ENCODE results near the gene CCDC15. TPM values are rescaled to one million over a fixed set of nuclear protein-coding genes. Genes with fewer than 3 reads are reported as not detected.

CCDC15 gene
- total RNA-seq, 1 experiment from 2014 or later, result 4.0 TPM

DNA sequence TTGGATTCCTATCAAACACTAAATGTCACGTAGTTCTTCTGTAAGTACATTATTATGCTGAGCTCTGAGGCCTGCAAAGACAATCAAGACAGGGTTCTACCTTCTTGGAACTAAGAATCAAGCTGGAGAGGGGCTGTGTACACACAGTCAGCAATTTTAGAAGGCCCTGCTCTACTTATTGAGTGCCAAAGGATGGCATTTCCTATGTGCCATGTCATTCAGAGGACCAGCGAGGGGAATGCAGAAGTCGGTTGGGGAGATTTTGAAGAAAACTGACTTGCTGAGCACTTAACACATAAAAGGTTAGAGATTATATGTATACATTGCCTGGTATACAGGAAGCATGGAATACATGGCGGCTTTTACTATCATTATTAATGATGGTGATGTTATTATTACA lies 114.4 kb downstream of the CCDC15 start:
- CTCF ChIA-PET, result no interaction called here
- POLR2A ChIA-PET, result no interaction called here

GRCh38 chr11:125069008-125069407 lies 115.0 kb downstream of the CCDC15 start:
- no peak overlapping the region for H3K27ac Mint-ChIP-seq (ENCODE audit: unreplicated experiment)
- ChIA-PET POLR2A (no interaction called here), CTCF (no interaction called here)
- Histone ChIP-seq H3K9me3 (no peaks in the 10 kb centered on the region), H3K4me1 (peaks cover 38% of the 10 kb centered on the region), H3K4me3 (ENCODE audit: low read depth, low read length) (no peak overlapping the region), H3K27me3 (replicated peaks; ENCODE audit: control insufficient read depth, insufficient read depth, low read length) (no peaks in the 10 kb centered on the region), H3K36me3 (ENCODE audit: control insufficient read depth, insufficient read depth, low read length) (no peaks in the 10 kb centered on the region)
- TF ChIP-seq, protein P1, sequence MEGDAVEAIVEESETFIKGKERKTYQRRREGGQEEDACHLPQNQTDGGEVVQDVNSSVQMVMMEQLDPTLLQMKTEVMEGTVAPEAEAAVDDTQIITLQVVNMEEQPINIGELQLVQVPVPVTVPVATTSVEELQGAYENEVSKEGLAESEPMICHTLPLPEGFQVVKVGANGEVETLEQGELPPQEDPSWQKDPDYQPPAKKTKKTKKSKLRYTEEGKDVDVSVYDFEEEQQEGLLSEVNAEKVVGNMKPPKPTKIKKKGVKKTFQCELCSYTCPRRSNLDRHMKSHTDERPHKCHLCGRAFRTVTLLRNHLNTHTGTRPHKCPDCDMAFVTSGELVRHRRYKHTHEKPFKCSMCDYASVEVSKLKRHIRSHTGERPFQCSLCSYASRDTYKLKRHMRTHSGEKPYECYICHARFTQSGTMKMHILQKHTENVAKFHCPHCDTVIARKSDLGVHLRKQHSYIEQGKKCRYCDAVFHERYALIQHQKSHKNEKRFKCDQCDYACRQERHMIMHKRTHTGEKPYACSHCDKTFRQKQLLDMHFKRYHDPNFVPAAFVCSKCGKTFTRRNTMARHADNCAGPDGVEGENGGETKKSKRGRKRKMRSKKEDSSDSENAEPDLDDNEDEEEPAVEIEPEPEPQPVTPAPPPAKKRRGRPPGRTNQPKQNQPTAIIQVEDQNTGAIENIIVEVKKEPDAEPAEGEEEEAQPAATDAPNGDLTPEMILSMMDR (IDR thresholded peaks at IDR 0.05; ENCODE audit: insufficient read depth in 1 of 2, low read depth in 1 of 2, low read length in 1 of 2, severe bottlenecking in 1 of 2, unreplicated experiment in 1 of 2), result no peak
- intact Hi-C loops (cut with micrococcal nuclease; ENCODE audit: unreplicated experiment), result no loop called here
- H3K27me3 Mint-ChIP-seq (ENCODE audit: insufficient read depth, unreplicated experiment), result peaks cover 3% of the 10 kb centered on the region
- DNase-seq, result no peak
- H3K36me3 Mint-ChIP-seq (ENCODE audit: insufficient read depth, unreplicated experiment), result peaks cover 6% of the 10 kb centered on the region
- BruUV-seq (replicated peaks), result no TSS peak
- no peaks in the 10 kb centered on the region for H3K9me3 Mint-ChIP-seq (ENCODE audit: unreplicated experiment)
- no peak overlapping the region for H3K4me3 Mint-ChIP-seq (ENCODE audit: unreplicated experiment)
- H3K4me1 Mint-ChIP-seq (ENCODE audit: low read depth, unreplicated experiment), result peaks cover 38% of the 10 kb centered on the region

More for the DNA sequence above, 114.4 kb downstream of the CCDC15 start:
- BruUV-seq (replicated peaks), result no TSS peak
- intact Hi-C loops (cut with micrococcal nuclease; ENCODE audit: unreplicated experiment), result no loop called here
- H3K9me3 Mint-ChIP-seq (ENCODE audit: unreplicated experiment), result no peaks in the 10 kb centered on the region
- peaks cover 3% of the 10 kb centered on the region for H3K27me3 Mint-ChIP-seq (ENCODE audit: insufficient read depth, unreplicated experiment)
- H3K4me1 Mint-ChIP-seq (ENCODE audit: low read depth, unreplicated experiment), result peaks cover 36% of the 10 kb centered on the region
- peaks cover 6% of the 10 kb centered on the region for H3K36me3 Mint-ChIP-seq (ENCODE audit: insufficient read depth, unreplicated experiment)
- TF ChIP-seq, protein P1 (IDR thresholded peaks at IDR 0.05; ENCODE audit: insufficient read depth in 1 of 2, low read depth in 1 of 2, low read length in 1 of 2, severe bottlenecking in 1 of 2, unreplicated experiment in 1 of 2), result no peak
- no peak overlapping the region for H3K27ac Mint-ChIP-seq (ENCODE audit: unreplicated experiment)
- no peaks in the 10 kb centered on the region for H3K36me3 ChIP-seq (ENCODE audit: control insufficient read depth, insufficient read depth, low read length)
- peaks cover 32% of the 10 kb centered on the region for H3K4me1 ChIP-seq
- H3K9me3 ChIP-seq, result no peaks in the 10 kb centered on the region
- H3K27me3 ChIP-seq (replicated peaks; ENCODE audit: control insufficient read depth, insufficient read depth, low read length), result no peaks in the 10 kb centered on the region
- no peak overlapping the region for H3K4me3 ChIP-seq (ENCODE audit: low read depth, low read length)
- no peak for DNase-seq
- H3K4me3 Mint-ChIP-seq (ENCODE audit: unreplicated experiment), result no peak overlapping the region

- Histone ChIP-seq H3K9me3 (no peaks in the 10 kb centered on the region), H3K4me1 (peaks cover 43% of the 10 kb centered on the region), H3K4me3 (ENCODE audit: low read depth, low read length) (no peak overlapping the region), H3K36me3 (ENCODE audit: control insufficient read depth, insufficient read depth, low read length) (no peaks in the 10 kb centered on the region), H3K27me3 (replicated peaks; ENCODE audit: control insufficient read depth, insufficient read depth, low read length) (no peaks in the 10 kb centered on the region)
- Mint-ChIP-seq H3K4me3 (ENCODE audit: unreplicated experiment) (no peak overlapping the region), H3K27ac (ENCODE audit: unreplicated experiment) (no peak overlapping the region), H3K36me3 (ENCODE audit: insufficient read depth, unreplicated experiment) (peaks cover 6% of the 10 kb centered on the region), H3K9me3 (ENCODE audit: unreplicated experiment) (no peaks in the 10 kb centered on the region), H3K4me1 (ENCODE audit: low read depth, unreplicated experiment) (peaks cover 42% of the 10 kb centered on the region), H3K27me3 (ENCODE audit: insufficient read depth, unreplicated experiment) (peaks cover 3% of the 10 kb centered on the region)
- intact Hi-C loops (cut with micrococcal nuclease; ENCODE audit: unreplicated experiment), result no loop called here
- DNase-seq, result no peak
- ChIA-PET POLR2A (no interaction called here), CTCF (interaction anchor here (1.2 kb wide), 1 partner anchor 72 kb away, joined by 4 read pairs; no protein-coding TSS in a partner anchor)
- TF ChIP-seq, protein P1 (IDR thresholded peaks at IDR 0.05; ENCODE audit: insufficient read depth in 1 of 2, low read depth in 1 of 2, low read length in 1 of 2, severe bottlenecking in 1 of 2, unreplicated experiment in 1 of 2), result no peak
- BruUV-seq (replicated peaks), result no TSS peak
Observed at GRCh38 chr11:125069796-125070195, 115.8 kb downstream of the CCDC15 start.

Data from Caco-2 (cell line).